Measurements from ENCODE around the gene MAP3K13. TPM values are rescaled to one million over a fixed set of nuclear protein-coding genes. Genes with fewer than 3 reads are reported as not detected.

Gene MAP3K13
- total RNA-seq, 1 donor from 2014 or later, result 21.6 TPM

GRCh38 chr3:185400866-185401265 is 37.9 kb downstream of the MAP3K13 start:
- Mint-ChIP-seq H3K36me3 (ENCODE audit: low read depth, unreplicated experiment) (no peaks in the 10 kb centered on the region), H3K4me3 (ENCODE audit: unreplicated experiment) (no peak overlapping the region)
- no peak for FAIRE-seq

DNA sequence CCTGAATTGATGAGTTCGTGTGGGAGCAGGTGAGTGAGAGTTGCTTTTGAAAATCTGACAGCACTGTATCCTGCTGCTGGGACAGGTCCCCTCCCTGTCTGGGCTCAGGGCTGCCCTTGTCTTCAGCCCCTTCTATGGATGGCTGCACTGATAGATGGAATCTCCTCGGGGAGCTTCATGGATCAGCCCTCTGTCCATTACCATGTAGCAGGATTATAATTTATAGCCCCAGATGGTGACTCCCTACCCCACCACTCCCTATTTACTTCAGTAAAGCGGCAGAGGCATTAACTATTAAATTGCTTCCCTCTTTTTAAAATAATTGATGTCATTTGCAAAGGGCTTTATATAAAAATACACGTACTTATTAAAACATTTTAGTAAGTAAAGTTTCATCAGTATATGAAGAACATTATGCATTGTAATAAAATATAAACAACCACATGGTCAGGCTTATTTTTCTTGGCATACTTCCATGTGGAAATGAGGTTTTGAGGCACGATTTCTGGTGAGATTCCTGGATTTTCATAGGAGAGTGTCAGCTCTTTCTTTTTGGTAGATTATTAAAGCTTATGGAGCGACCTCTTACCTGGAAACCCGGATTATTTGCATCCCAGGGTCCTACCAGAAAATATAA is 38.5 kb downstream of the MAP3K13 start:
- H2AFZ ChIP-seq (ENCODE audit: low read depth, low read length), result no peak overlapping the region
- H3K36me3 Mint-ChIP-seq (ENCODE audit: low read depth, unreplicated experiment), result no peaks in the 10 kb centered on the region
- H3K4me1 ChIP-seq (ENCODE audit: insufficient read depth, low read length), result no peaks in the 10 kb centered on the region
- H3K9me3 ChIP-seq (ENCODE audit: insufficient read depth, low read depth, low read length), result no peaks in the 10 kb centered on the region
- DNase-seq (ENCODE audit: low read depth) (peak; percentile 8), FAIRE-seq (no peak)
- no peaks in the 10 kb centered on the region for H3K79me2 ChIP-seq (ENCODE audit: insufficient read depth, low read length)
- H3K4me3 ChIP-seq (ENCODE audit: insufficient read depth, low read depth, low read length), result no peak overlapping the region
- H3K27me3 Mint-ChIP-seq (ENCODE audit: low read depth, unreplicated experiment), result no peaks in the 10 kb centered on the region
- H4K20me1 ChIP-seq (ENCODE audit: insufficient read depth, low read length), result peaks cover 11% of the 10 kb centered on the region
- TF ChIP-seq, protein P1, sequence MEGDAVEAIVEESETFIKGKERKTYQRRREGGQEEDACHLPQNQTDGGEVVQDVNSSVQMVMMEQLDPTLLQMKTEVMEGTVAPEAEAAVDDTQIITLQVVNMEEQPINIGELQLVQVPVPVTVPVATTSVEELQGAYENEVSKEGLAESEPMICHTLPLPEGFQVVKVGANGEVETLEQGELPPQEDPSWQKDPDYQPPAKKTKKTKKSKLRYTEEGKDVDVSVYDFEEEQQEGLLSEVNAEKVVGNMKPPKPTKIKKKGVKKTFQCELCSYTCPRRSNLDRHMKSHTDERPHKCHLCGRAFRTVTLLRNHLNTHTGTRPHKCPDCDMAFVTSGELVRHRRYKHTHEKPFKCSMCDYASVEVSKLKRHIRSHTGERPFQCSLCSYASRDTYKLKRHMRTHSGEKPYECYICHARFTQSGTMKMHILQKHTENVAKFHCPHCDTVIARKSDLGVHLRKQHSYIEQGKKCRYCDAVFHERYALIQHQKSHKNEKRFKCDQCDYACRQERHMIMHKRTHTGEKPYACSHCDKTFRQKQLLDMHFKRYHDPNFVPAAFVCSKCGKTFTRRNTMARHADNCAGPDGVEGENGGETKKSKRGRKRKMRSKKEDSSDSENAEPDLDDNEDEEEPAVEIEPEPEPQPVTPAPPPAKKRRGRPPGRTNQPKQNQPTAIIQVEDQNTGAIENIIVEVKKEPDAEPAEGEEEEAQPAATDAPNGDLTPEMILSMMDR (IDR thresholded peaks at IDR 0.05; ENCODE audit: insufficient read depth, low read depth, low read length), result no peak
- TF ChIP-seq EZH2 (IDR thresholded peaks at IDR 0.05; ENCODE audit: insufficient read depth, low read length), result no peak
- no peak overlapping the region for H3K4me3 Mint-ChIP-seq (ENCODE audit: unreplicated experiment)
- no peaks in the 10 kb centered on the region for H3K36me3 ChIP-seq (ENCODE audit: insufficient read depth, low read length)
- H3K27ac ChIP-seq (ENCODE audit: low read depth, low read length), result no peak overlapping the region
- no peak overlapping the region for H3K4me2 ChIP-seq (ENCODE audit: low read length)
- no peaks in the 10 kb centered on the region for H3K9me3 Mint-ChIP-seq (ENCODE audit: unreplicated experiment)
- no peak overlapping the region for H3K9ac ChIP-seq (ENCODE audit: low read length)
- no peaks in the 10 kb centered on the region for H3K27me3 ChIP-seq (ENCODE audit: insufficient read depth, low read length)
- no peak overlapping the region for H3K27ac Mint-ChIP-seq (ENCODE audit: unreplicated experiment)
- no peaks in the 10 kb centered on the region for H3K4me1 Mint-ChIP-seq (ENCODE audit: low read depth, unreplicated experiment)

More at GRCh38 chr3:185400866-185401265, 37.9 kb downstream of the MAP3K13 start:
- H4K20me1 ChIP-seq (ENCODE audit: insufficient read depth, low read length), result peaks cover 11% of the 10 kb centered on the region
- Mint-ChIP-seq H3K27ac (ENCODE audit: unreplicated experiment) (no peak overlapping the region), H3K4me1 (ENCODE audit: low read depth, unreplicated experiment) (no peaks in the 10 kb centered on the region), H3K27me3 (ENCODE audit: low read depth, unreplicated experiment) (no peaks in the 10 kb centered on the region), H3K9me3 (ENCODE audit: unreplicated experiment) (no peaks in the 10 kb centered on the region)
- no peaks in the 10 kb centered on the region for H3K36me3 ChIP-seq (ENCODE audit: insufficient read depth, low read length)
- TF ChIP-seq EZH2 (IDR thresholded peaks at IDR 0.05; ENCODE audit: insufficient read depth, low read length), result no peak
- TF ChIP-seq, protein P1 (IDR thresholded peaks at IDR 0.05; ENCODE audit: insufficient read depth, low read depth, low read length), result no peak
- no peak overlapping the region for H2AFZ ChIP-seq (ENCODE audit: low read depth, low read length)
- no peaks in the 10 kb centered on the region for H3K4me1 ChIP-seq (ENCODE audit: insufficient read depth, low read length)
- H3K4me2 ChIP-seq (ENCODE audit: low read length), result no peak overlapping the region
- H3K9ac ChIP-seq (ENCODE audit: low read length), result no peak overlapping the region
- DNase-seq (ENCODE audit: low read depth), result no peak
- H3K79me2 ChIP-seq (ENCODE audit: insufficient read depth, low read length), result no peaks in the 10 kb centered on the region
- no peaks in the 10 kb centered on the region for H3K27me3 ChIP-seq (ENCODE audit: insufficient read depth, low read length)
- H3K4me3 ChIP-seq (ENCODE audit: insufficient read depth, low read depth, low read length), result no peak overlapping the region
- H3K9me3 ChIP-seq (ENCODE audit: insufficient read depth, low read depth, low read length), result no peaks in the 10 kb centered on the region
- H3K27ac ChIP-seq (ENCODE audit: low read depth, low read length), result no peak overlapping the region

DNA sequence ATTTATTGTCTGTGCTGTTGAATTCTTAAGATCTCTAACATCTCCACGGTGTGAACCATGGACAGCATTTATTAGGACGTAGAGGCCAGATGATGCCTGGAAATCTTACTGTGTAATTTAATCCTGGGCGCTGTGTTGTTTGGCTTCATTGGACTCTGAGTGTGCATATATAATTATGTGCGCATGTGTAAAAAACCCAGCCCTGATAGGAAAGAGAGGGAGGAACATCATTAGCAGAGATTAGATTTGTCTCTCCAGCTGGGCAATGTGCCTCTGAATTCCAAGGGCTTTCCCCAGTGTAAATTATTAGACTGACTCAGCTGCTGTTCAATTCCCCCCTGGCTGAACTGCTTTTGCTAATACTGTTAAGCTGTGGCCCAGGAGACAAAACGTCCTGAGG is 39.6 kb downstream of the MAP3K13 start:
- TF ChIP-seq EZH2 (IDR thresholded peaks at IDR 0.05; ENCODE audit: insufficient read depth, low read length), result no peak
- TF ChIP-seq, protein P1 (IDR thresholded peaks at IDR 0.05; ENCODE audit: insufficient read depth, low read depth, low read length), result no peak
- Histone ChIP-seq H3K4me3 (ENCODE audit: insufficient read depth, low read depth, low read length) (no peak overlapping the region), H2AFZ (ENCODE audit: low read depth, low read length) (no peak overlapping the region), H3K27ac (ENCODE audit: low read depth, low read length) (no peak overlapping the region), H3K79me2 (ENCODE audit: insufficient read depth, low read length) (no peaks in the 10 kb centered on the region), H3K27me3 (ENCODE audit: insufficient read depth, low read length) (no peaks in the 10 kb centered on the region), H3K36me3 (ENCODE audit: insufficient read depth, low read length) (no peaks in the 10 kb centered on the region), H3K9me3 (ENCODE audit: insufficient read depth, low read depth, low read length) (no peaks in the 10 kb centered on the region), H3K4me1 (ENCODE audit: insufficient read depth, low read length) (no peaks in the 10 kb centered on the region), H3K4me2 (ENCODE audit: low read length) (no peak overlapping the region), H3K9ac (ENCODE audit: low read length) (no peak overlapping the region), H4K20me1 (ENCODE audit: insufficient read depth, low read length) (peaks cover 11% of the 10 kb centered on the region)
- FAIRE-seq (no peak), DNase-seq (ENCODE audit: low read depth) (peak; percentile 60)
- Mint-ChIP-seq H3K4me3 (ENCODE audit: unreplicated experiment) (no peak overlapping the region), H3K27me3 (ENCODE audit: low read depth, unreplicated experiment) (no peaks in the 10 kb centered on the region), H3K27ac (ENCODE audit: unreplicated experiment) (no peak overlapping the region), H3K4me1 (ENCODE audit: low read depth, unreplicated experiment) (no peaks in the 10 kb centered on the region), H3K9me3 (ENCODE audit: unreplicated experiment) (no peaks in the 10 kb centered on the region), H3K36me3 (ENCODE audit: low read depth, unreplicated experiment) (no peaks in the 10 kb centered on the region)

All from astrocyte (in vitro differentiated cells and primary cell).